AG09319 (cell line): ENCODE data around the gene SLC2A9.

Experiments
- DNase-seq: peaks from one replicate; pipeline ENCODE4 v3.0.0-alpha.2; 2010; ENCODE audit warnings: low read depth; ENCODE audit errors: extremely low read depth
- TF ChIP-seq, protein P1 (sequence below): IDR thresholded peaks from 2 replicates; pipeline ENCODE4 v1.5.1; 2011; ENCODE audit warnings: low read depth, mild to moderate bottlenecking, inconsistent platforms, low read length, moderate library complexity

The SLC2A9 gene

DNA sequence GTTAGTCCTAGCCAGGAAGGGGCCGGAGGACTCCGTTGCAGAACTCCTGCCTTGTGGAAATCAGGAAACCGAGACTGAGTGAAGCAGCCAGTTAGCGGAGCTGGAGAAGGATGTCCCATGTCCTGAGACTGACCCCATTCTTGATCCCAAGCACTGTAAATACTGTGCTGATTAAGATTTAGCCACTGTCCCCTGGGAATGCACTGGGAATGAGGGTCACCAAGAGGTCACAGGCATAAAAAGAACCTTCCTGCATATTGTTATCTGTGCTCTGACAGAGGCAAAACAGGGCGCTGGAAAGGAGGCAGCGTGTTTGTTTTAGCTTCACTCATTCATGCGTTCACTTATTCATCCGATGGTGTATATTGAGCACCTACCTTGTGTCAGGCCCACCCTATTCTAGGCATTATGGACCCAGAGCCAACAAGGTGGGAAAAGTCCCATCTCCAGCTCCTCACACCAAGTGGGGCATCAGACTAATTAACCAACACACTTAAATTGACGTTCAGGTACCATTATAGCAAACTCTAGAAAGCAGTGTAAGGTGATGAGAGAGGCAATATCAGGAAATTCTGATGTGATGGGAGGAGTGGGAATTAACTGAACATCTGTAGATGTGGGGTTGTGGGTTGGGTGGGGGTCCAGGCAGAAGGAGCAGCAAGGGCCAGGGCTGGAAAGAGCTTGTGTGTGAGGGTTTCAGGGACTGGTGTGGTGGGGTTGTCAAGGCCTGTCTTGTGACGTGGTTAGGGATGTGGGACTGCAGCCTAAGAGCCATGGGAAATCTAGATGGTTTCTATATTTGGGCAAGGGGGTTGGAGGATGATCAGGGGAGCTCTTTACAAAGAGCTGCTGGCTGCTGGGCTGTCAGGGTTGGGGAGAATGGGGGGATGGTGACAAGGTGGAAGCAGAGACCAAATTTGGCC is 10.6 kb upstream of the SLC2A9 start:
- no peak for DNase-seq
- TF ChIP-seq, protein P1, sequence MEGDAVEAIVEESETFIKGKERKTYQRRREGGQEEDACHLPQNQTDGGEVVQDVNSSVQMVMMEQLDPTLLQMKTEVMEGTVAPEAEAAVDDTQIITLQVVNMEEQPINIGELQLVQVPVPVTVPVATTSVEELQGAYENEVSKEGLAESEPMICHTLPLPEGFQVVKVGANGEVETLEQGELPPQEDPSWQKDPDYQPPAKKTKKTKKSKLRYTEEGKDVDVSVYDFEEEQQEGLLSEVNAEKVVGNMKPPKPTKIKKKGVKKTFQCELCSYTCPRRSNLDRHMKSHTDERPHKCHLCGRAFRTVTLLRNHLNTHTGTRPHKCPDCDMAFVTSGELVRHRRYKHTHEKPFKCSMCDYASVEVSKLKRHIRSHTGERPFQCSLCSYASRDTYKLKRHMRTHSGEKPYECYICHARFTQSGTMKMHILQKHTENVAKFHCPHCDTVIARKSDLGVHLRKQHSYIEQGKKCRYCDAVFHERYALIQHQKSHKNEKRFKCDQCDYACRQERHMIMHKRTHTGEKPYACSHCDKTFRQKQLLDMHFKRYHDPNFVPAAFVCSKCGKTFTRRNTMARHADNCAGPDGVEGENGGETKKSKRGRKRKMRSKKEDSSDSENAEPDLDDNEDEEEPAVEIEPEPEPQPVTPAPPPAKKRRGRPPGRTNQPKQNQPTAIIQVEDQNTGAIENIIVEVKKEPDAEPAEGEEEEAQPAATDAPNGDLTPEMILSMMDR, result no peak

DNA sequence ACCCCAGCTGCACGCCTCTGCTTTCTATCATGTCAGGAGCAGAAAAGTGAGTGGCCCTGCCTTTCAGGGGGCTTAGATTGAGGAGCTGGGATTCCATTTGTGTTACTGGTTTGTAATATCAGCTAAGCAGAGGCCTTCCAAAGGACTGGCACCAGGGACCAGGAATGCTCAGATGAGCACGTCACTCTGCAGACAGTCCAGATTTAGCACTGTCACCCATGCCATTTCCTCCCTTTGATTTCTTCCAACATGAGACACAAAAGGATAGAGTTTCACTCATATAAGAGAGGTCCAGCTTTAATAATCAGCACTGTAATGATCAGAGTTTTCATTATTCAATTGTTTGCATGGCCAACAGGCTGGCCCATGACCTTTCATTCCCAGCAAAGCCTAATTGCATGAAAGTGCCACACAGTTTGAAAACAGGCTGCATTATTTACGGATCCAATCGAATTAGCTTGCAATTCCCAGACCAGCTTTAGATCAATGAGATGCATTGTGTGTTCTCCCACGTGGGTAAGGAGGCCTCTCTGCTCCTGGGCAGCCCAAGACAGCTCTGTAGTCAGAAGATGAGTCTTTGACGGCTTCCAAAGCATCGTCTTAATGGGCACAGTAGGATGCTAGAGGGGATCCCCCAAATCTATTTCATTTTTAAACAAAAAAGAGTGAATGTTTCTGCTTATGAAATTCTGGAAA is 9.8 kb upstream of the SLC2A9 start:
- TF ChIP-seq, protein P1, result no peak
- no peak for DNase-seq

DNA sequence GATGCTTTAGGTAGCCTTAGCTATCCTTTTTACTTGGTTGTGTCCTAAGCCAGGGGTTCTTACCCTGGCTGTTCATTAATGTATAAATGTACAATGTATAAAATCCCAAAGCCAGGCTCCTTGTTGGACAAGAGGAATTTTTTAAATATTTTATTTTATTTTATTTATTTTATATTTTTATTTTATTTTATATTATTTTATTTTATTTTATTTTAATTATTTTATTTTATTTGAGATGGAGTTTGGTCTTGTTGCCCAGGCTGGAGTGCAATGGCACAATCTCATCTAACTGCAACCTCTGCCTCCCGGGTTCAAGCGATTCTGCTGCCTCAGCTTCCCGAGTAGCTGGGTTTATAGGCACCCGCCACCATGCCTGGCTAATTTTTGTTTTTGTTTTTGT is 8.1 kb upstream of the SLC2A9 start:
- DNase-seq, result no peak
- TF ChIP-seq, protein P1, result no peak

DNA sequence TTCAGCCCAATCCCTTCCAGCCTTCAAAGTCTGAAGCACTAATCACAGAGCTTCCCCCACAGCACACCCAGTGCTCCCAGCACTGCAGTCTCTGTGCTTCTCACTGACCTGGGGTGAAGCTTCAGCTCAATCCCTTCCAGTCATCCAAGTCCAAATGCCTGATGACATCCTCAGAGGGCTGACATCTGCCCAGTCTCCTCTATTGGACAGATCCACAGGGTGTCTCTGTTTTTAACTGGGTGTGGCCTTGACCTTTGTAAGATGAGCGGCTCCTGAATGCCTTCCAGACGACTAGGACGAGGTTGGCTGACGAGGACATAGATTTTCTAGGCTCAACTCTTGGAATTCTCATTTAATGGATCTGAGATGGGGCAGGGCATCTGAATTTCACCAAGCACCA is 7.6 kb upstream of the SLC2A9 start:
- no peak for DNase-seq
- TF ChIP-seq, protein P1, result no peak

DNA sequence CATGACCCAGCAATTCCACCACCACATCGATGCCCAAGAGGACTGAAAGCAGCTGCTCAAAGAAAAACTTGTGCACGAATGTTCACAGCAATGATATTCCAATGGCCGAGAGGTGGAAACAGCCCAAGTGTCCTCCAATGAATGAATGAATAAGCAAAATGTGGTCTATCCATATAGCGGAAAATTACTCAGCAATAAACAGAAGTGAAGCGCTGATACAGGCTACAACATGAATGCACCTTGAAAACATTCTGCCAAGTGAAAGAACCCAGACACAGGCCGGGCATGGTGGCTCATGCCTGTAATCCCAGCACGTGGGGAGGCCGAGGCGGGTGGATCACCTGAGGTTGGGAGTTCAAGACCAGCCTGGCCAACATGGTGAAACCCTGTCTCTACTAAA is 5.2 kb upstream of the SLC2A9 start:
- TF ChIP-seq, protein P1, result no peak
- DNase-seq, result no peak

DNA sequence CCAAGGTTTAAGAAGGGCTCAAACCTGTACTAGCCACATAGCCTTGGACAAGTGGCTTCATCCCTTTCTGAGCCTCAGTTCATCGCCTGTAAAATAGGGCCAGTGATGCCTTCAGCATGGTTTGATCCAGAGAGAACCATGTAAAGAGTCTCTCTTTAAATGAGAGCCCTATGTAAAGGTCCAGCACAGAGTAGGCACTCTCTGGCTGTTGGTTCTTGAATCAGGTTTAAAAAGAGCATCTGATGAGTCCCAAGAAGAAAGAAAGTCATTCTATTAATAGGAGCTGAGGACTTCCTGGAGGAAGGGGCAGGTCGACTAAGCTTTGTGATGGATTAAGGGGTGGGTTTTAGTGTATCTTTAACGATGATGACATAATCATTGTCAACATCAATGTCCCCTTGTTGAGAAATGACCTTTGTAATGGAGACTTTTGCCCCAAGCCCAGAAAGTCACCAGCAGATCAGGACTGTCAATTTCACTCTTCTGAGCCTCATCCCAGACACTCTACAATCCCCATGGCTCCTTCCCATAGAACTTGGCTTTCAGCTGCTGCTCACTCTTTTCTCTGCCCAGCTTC is 4.0 kb upstream of the SLC2A9 start:
- no peak for DNase-seq
- TF ChIP-seq, protein P1, result no peak

DNA sequence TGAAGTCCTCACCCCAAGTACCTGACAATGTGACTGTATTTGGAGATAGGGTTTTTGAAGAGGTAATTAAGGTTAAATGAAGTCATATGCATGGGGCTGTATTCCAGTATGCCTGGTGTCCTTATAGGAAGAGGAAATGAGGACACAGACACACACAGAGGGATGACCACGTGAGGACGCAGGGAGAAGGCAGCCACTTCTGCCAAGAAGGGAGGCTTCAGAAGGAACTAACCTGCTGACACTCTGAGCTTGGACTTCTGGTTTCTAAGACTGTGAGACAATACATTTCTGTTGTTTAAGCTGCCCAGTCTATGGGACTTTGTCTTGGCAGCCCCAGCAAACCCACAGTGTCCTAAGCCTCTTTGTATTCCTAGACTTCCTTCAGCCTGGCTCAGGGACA is 3.0 kb upstream of the SLC2A9 start:
- TF ChIP-seq, protein P1, result no peak
- no peak for DNase-seq
